Hepatocyte (in vitro differentiated cells): ENCODE data around the gene TMEM33. TPM values are rescaled to one million over a fixed set of nuclear protein-coding genes. Genes with fewer than 3 reads are reported as not detected.

Experiments
- DNase-seq: peaks from one replicate; pipeline ENCODE4 v3.0.0-alpha.2; 2016; ENCODE audit warnings: low spot score
- H2AFZ ChIP-seq: fragments of 200-600 bp; sonication (generic); 2 replicates; pipeline ENCODE4 v1.6.0; 2016; ENCODE audit warnings: antibody characterized with exemption, mild to moderate bottlenecking
- H3K27ac ChIP-seq: fragments of 200-600 bp; sonication (generic); 2 replicates; pipeline ENCODE4 v1.5.1; 2016; ENCODE audit warnings: mild to moderate bottlenecking
- H3K27me3 ChIP-seq: fragments of 200-600 bp; sonication (generic); 2 replicates; pipeline ENCODE4 v1.6.1; 2016
- H3K36me3 ChIP-seq: fragments of 200-600 bp; sonication (generic); replicated peaks from 2 replicates; pipeline ENCODE4 v1.5.1; 2016; ENCODE audit warnings: low read depth; ENCODE audit not compliant: insufficient read depth
- H3K4me1 ChIP-seq: fragments of 200-600 bp; sonication (generic); 2 replicates; pipeline ENCODE4 v1.5.1; 2016; ENCODE audit warnings: mild to moderate bottlenecking, moderate library complexity; ENCODE audit not compliant: insufficient read depth
- H3K4me2 ChIP-seq: fragments of 200-600 bp; sonication (generic); 2 replicates; pipeline ENCODE4 v1.6.0; 2016
- H3K4me3 ChIP-seq: fragments of 200-600 bp; sonication (generic); 2 replicates; pipeline ENCODE4 v1.5.1; 2016; ENCODE audit warnings: mild to moderate bottlenecking
- H3K79me2 ChIP-seq: fragments of 200-600 bp; sonication (generic); 2 replicates; pipeline ENCODE4 v1.6.0; 2017; ENCODE audit warnings: mild to moderate bottlenecking
- H3K9me2 ChIP-seq: fragments of 200-600 bp; sonication (generic); replicated peaks from 2 replicates; pipeline ENCODE4 v1.6.0; 2017; ENCODE audit warnings: mild to moderate bottlenecking; ENCODE audit not compliant: insufficient read depth
- H3K9me3 ChIP-seq: fragments of 200-600 bp; sonication (generic); 2 replicates; pipeline ENCODE4 v1.5.1; 2016; ENCODE audit warnings: low read depth, mild to moderate bottlenecking
- H4K20me1 ChIP-seq: fragments of 200-600 bp; sonication (generic); 2 replicates; pipeline ENCODE4 v1.6.0; 2016; ENCODE audit warnings: mild to moderate bottlenecking; ENCODE audit not compliant: insufficient read depth, poor library complexity, severe bottlenecking
- CTCF ChIP-seq: fragments of 200-600 bp; sonication (generic); IDR thresholded peaks from 2 replicates; pipeline ENCODE4 v1.5.1; 2016; ENCODE audit warnings: antibody characterized with exemption, mild to moderate bottlenecking; ENCODE audit not compliant: poor library complexity
- EZH2 ChIP-seq: fragments of 200-600 bp; sonication (generic); IDR thresholded peaks from 2 replicates; pipeline ENCODE4 v1.6.1; 2016; ENCODE audit warnings: antibody characterized with exemption, mild to moderate bottlenecking, borderline replicate concordance
- EZH2phosphoT487 ChIP-seq: fragments of 200-600 bp; sonication (generic); IDR thresholded peaks from one replicate; pipeline ENCODE4 v1.6.1; 2018; ENCODE audit warnings: antibody characterized with exemption, mild to moderate bottlenecking, low read depth, moderate library complexity; ENCODE audit not compliant: unreplicated experiment, severe bottlenecking
- WGBS: methylation state at CpG from one replicate; pipeline ENCODE4 v1.1.6; 2016; ENCODE audit warnings: low lambda C conversion rate; ENCODE audit errors: missing lambda C conversion rate; 5-methylcytosine and 5-hydroxymethylcytosine counted together
- polyA plus RNA-seq: library from polyadenylated mRNA; unstranded; fragments of >200 nt; fragmentation: Nextera tagmentation; extraction: Ambion mirVana; gene quantifications from 2 replicates; pipeline ENCODE4 v1.2.1, GENCODE V29; 2016
- total RNA-seq: library from RNA; depleted of rRNA; stranded (reverse); fragments of >200 nt; gene quantifications from 2 replicates; pipeline ENCODE4 v1.2.3, GENCODE V29; 2014

TMEM33 gene
- total and polyA plus RNA-seq, 2 experiments from 2014 or later = 38.3 to 77.6 TPM

DNA sequence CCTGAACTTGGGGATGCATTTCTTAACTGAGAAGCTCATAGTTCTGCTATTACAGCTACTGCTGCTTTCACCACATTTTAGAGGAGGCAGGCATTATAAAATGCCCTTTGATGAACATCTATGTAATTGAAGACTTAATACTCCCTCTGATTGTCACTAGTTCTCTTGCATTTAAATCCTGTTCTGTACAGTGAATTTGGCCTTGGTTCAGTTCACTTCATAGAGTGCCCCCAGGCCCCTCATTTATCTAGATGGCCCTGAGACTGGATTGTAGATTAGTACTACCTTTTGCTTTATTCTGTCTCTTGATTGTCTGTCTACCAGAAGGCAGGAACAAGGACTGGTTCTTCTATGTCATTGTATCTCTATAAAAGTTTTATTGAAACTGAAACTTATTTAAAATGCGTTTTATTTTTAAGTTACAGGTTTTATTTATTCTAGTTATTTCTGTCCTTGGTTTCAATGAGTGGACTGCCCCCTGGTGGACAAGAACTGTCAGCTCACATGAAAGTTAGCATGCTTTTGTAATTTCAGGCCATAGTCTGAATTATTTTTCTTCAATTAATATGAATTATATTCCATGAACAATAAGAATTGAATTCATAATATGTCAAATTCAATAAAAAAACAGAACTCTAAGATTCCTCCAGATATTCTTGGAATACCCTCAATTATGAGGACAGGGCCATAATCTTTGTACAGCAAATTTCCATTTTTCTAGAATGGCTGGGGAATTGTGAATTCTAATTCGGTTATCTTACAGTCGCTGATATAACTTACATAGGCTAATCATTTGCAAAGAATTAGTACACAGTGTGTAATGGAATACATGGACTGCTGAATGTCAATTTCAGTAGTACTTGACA lies 47.2 kb upstream of the TMEM33 start:
- 3% methylated on average over 3 of the region's 3 CpGs for WGBS
- H3K9me3 ChIP-seq = no peaks in the 10 kb centered on the region
- peaks cover 41% of the 10 kb centered on the region for H3K27me3 ChIP-seq
- H3K9me2 ChIP-seq = no peaks in the 10 kb centered on the region
- H3K27ac ChIP-seq = no peak overlapping the region
- H2AFZ ChIP-seq = no peak overlapping the region
- no peak overlapping the region for H3K4me3 ChIP-seq
- peak; percentile 71 for DNase-seq
- H3K36me3 ChIP-seq = no peaks in the 10 kb centered on the region
- no peaks in the 10 kb centered on the region for H3K79me2 ChIP-seq
- no peaks in the 10 kb centered on the region for H4K20me1 ChIP-seq
- no peak overlapping the region for H3K4me2 ChIP-seq
- peak; percentile 93 for TF ChIP-seq CTCF
- TF ChIP-seq EZH2phosphoT487 = no peak
- H3K4me1 ChIP-seq = no peaks in the 10 kb centered on the region

GRCh38 chr4:41888687-41889074 lies 46.5 kb upstream of the TMEM33 start:
- Histone ChIP-seq H4K20me1 (no peaks in the 10 kb centered on the region), H3K4me2 (no peak overlapping the region), H3K79me2 (no peaks in the 10 kb centered on the region), H3K27me3 (peaks cover 38% of the 10 kb centered on the region), H3K36me3 (no peaks in the 10 kb centered on the region), H3K27ac (no peak overlapping the region), H3K9me3 (no peaks in the 10 kb centered on the region), H3K4me1 (no peaks in the 10 kb centered on the region), H2AFZ (no peak overlapping the region), H3K4me3 (no peak overlapping the region), H3K9me2 (no peaks in the 10 kb centered on the region)
- DNase-seq = no peak
- 58% methylated on average over 1 of the region's 1 CpG for WGBS
- TF ChIP-seq EZH2phosphoT487 = no peak
- no peak for TF ChIP-seq EZH2
- TF ChIP-seq CTCF = no peak

DNA sequence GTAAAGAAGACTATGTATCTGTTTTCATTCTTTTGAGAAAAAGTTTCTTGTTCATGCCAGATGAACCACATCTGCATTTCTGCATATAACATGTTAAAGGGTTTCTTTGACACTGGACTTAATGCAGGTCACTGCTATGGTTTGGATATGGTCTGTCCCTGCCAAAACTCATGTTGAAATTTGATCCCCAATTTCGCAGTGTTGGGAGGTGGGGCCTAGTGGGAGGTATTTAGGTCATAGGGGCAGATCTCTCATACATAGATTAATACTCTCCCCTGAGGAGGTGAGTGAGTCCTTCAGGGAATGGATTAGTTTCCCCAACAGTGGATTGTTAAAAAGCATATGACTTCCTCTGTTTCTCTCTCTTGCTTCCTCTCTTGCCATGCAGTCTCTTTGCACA lies 45.9 kb upstream of the TMEM33 start:
- H3K4me3 ChIP-seq = no peak overlapping the region
- H3K27me3 ChIP-seq = peaks cover 32% of the 10 kb centered on the region
- no peak for TF ChIP-seq CTCF
- no peak for TF ChIP-seq EZH2phosphoT487
- TF ChIP-seq EZH2 = no peak
- no peak overlapping the region for H3K4me2 ChIP-seq
- H2AFZ ChIP-seq = no peak overlapping the region
- H3K4me1 ChIP-seq = no peaks in the 10 kb centered on the region
- no peak overlapping the region for H3K27ac ChIP-seq
- no peaks in the 10 kb centered on the region for H3K36me3 ChIP-seq
- H3K9me2 ChIP-seq = no peaks in the 10 kb centered on the region
- no peaks in the 10 kb centered on the region for H3K79me2 ChIP-seq
- H4K20me1 ChIP-seq = no peaks in the 10 kb centered on the region
- no peaks in the 10 kb centered on the region for H3K9me3 ChIP-seq
- DNase-seq = no peak
- WGBS = 50% methylated on average over 1 of the region's 1 CpG
